GM21786 (cell line): ENCODE measurements around the gene CNOT11.
"Not testable (repeated sequence)": the region's sequence is repeated elsewhere in the genome, so short reads cannot be mapped to it uniquely, and the experiment has no call there.

Experiments used
- ATAC-seq: cut with Tn5 transposase; IDR thresholded peaks from one replicate; pipeline ENCODE4 v1.9.1; 2021; ENCODE audit not compliant: unreplicated experiment

The CNOT11 gene

GRCh38 chr2:101244899-101245298 lies 7.8 kb upstream of the CNOT11 start:
- ATAC-seq, result not testable (repeated sequence)

GRCh38 chr2:101245468-101245867 lies 7.2 kb upstream of the CNOT11 start:
- ATAC-seq, result not testable (repeated sequence)

- ATAC-seq, result not testable (repeated sequence)
These were observed 3.9 kb upstream of the CNOT11 start for GRCh38 chr2:101248756-101249155.

- no peak for ATAC-seq
These were observed 2.9 kb upstream of the CNOT11 start for GRCh38 chr2:101249826-101250225.

- not testable (repeated sequence) for ATAC-seq
These were observed 1.4 kb upstream of the CNOT11 start for GRCh38 chr2:101251246-101251781.

GRCh38 chr2:101251844-101252407 lies 760 bp upstream of the CNOT11 start:
- ATAC-seq, result peak; percentile 41

GRCh38 chr2:101253013-101253702 lies 472 bp downstream of the CNOT11 start:
- peak; percentile 44 for ATAC-seq

GRCh38 chr2:101253703-101254450 lies 1.2 kb downstream of the CNOT11 start:
- no peak for ATAC-seq

- ATAC-seq, result no peak
These were observed 2.8 kb downstream of the CNOT11 start for GRCh38 chr2:101255501-101255900.

GRCh38 chr2:101256316-101256715 lies 3.6 kb downstream of the CNOT11 start:
- no peak for ATAC-seq

GRCh38 chr2:101258804-101259203 lies 6.1 kb downstream of the CNOT11 start:
- no peak for ATAC-seq

- no peak for ATAC-seq
These were observed 9.5 kb downstream of the CNOT11 start for GRCh38 chr2:101262142-101262541.

GRCh38 chr2:101263377-101263800 lies 10.7 kb downstream of the CNOT11 start:
- ATAC-seq, result no peak

- ATAC-seq, result no peak
These were observed 11.8 kb downstream of the CNOT11 start for GRCh38 chr2:101264360-101264939.

- no peak for ATAC-seq
These were observed 13.3 kb downstream of the CNOT11 start for GRCh38 chr2:101265893-101266499.

GRCh38 chr2:101267671-101268656 lies 15.3 kb downstream of the CNOT11 start:
- ATAC-seq, result peak; percentile 46

- no peak for ATAC-seq
These were observed 18.1 kb downstream of the CNOT11 start for GRCh38 chr2:101270700-101271259.

GRCh38 chr2:101272045-101272784 lies 19.5 kb downstream of the CNOT11 start:
- ATAC-seq, result peak; percentile 85

- no peak for ATAC-seq
These were observed 20.4 kb downstream of the CNOT11 start for GRCh38 chr2:101273056-101273455.
